HepG2 (cell line): ENCODE data around the gene IQCE. TPM values are rescaled to one million over a fixed set of nuclear protein-coding genes. Genes with fewer than 3 reads are reported as not detected.

Experiments used
- ARNT ChIP-seq: fragments of 450-650 bp; IDR thresholded peaks from 2 replicates; pipeline ENCODE4 v1.6.1; 2017
- ASH2L ChIP-seq: fragments of 300-600, 200-600 bp; sonication (generic); IDR thresholded peaks from 2 replicates; pipeline ENCODE4 v1.7.0; 2017; ENCODE audit warnings: low read depth, mild to moderate bottlenecking, moderate library complexity, mixed read lengths, low read length; ENCODE audit not compliant: insufficient read length
- DBP ChIP-seq: sonication (generic); formaldehyde crosslinking; IDR thresholded peaks from 2 replicates; pipeline ENCODE4 v1.4.0; 2020; ENCODE audit warnings: missing genetic modification reagents; ENCODE audit errors: not compliant biosample characterization
- GTF3A ChIP-seq: sonication (generic); formaldehyde crosslinking; conservative IDR thresholded peaks from 2 replicates; pipeline ENCODE4 v1.4.0; 2020; ENCODE audit warnings: mild to moderate bottlenecking, missing genetic modification reagents
- HDAC6 ChIP-seq: fragments of 200-600 bp; sonication (generic); IDR thresholded peaks from 2 replicates; pipeline ENCODE4 v1.7.0; 2017; ENCODE audit warnings: mild to moderate bottlenecking, antibody characterized with exemption, low read length, low read depth
- HHEX ChIP-seq: IDR thresholded peaks from 2 replicates; pipeline ENCODE4 v1.6.1; 2016; ENCODE audit warnings: control low read depth
- IRF9 ChIP-seq: sonication (generic); formaldehyde crosslinking; IDR thresholded peaks from 2 replicates; pipeline ENCODE4 v1.8.0; 2022; ENCODE audit warnings: missing genetic modification reagents, mild to moderate bottlenecking, borderline replicate concordance
- KLF13 ChIP-seq: sonication (generic); formaldehyde crosslinking; IDR thresholded peaks from 2 replicates; pipeline ENCODE4 v1.4.0; 2020; ENCODE audit warnings: mild to moderate bottlenecking, missing genetic modification reagents
- KMT2B ChIP-seq: IDR thresholded peaks from 2 replicates; pipeline ENCODE4 v1.6.1; 2016; ENCODE audit warnings: missing genetic modification reagents, missing compliant biosample characterization
- MAX ChIP-seq: IDR thresholded peaks from 2 replicates; pipeline ENCODE4 v1.6.1; 2012; ENCODE audit warnings: inconsistent platforms
- MED1 ChIP-seq: sonication (generic); formaldehyde crosslinking; IDR thresholded peaks from 2 replicates; pipeline ENCODE4 v1.4.0; 2020; ENCODE audit warnings: missing genetic modification reagents
- NCOR1 ChIP-seq: fragments of 200-600 bp; sonication (generic); IDR thresholded peaks from 2 replicates; pipeline ENCODE4 v1.7.0; 2017; ENCODE audit warnings: antibody characterized with exemption, low read length, borderline replicate concordance
- PHF5A ChIP-seq: IDR thresholded peaks from one replicate; pipeline ENCODE4 v1.6.1; 2018; ENCODE audit warnings: low read depth, missing genetic modification reagents; ENCODE audit not compliant: unreplicated experiment
- PREB ChIP-seq: sonication (generic); formaldehyde crosslinking; IDR thresholded peaks from 2 replicates; pipeline ENCODE4 v1.4.0; 2020; ENCODE audit warnings: missing genetic modification reagents
- RBM22 ChIP-seq: fragments of 200-400 bp; formaldehyde crosslinking; optimal IDR thresholded peaks from 2 replicates; pipeline ENCODE3; 2017; ENCODE audit warnings: mild to moderate bottlenecking, low read length, moderate library complexity
- SAP130 ChIP-seq: IDR thresholded peaks from 2 replicates; pipeline ENCODE4 v1.6.1; 2016; ENCODE audit warnings: low read depth
- SNAI1 ChIP-seq: sonication (generic); formaldehyde crosslinking; IDR thresholded peaks from 2 replicates; pipeline ENCODE4 v1.5.0; 2020; ENCODE audit warnings: mild to moderate bottlenecking, missing genetic modification reagents, borderline replicate concordance
- SRSF1 ChIP-seq: fragments of 200-400 bp; formaldehyde crosslinking; optimal IDR thresholded peaks from 2 replicates; pipeline ENCODE3; 2017; ENCODE audit warnings: mild to moderate bottlenecking, low read depth, low read length, moderate library complexity
- TMF1 ChIP-seq: sonication (generic); formaldehyde crosslinking; IDR thresholded peaks from 2 replicates; pipeline ENCODE4 v1.8.1; 2022; ENCODE audit warnings: low read depth, missing genetic modification reagents
- ZNF256 ChIP-seq: sonication (generic); formaldehyde crosslinking; conservative IDR thresholded peaks from 2 replicates; pipeline ENCODE4 v1.4.0; 2020; ENCODE audit warnings: missing genetic modification reagents
- ZNF354B ChIP-seq: sonication (generic); formaldehyde crosslinking; IDR thresholded peaks from 2 replicates; pipeline ENCODE4 v1.8.0; 2022; ENCODE audit warnings: mild to moderate bottlenecking, missing genetic modification reagents
- ZNF557 ChIP-seq: sonication (generic); formaldehyde crosslinking; IDR thresholded peaks from 2 replicates; pipeline ENCODE4 v1.4.0; 2020; ENCODE audit warnings: missing genetic modification reagents
- ZNF720 ChIP-seq: sonication (generic); formaldehyde crosslinking; IDR thresholded peaks from 2 replicates; pipeline ENCODE4 v1.4.0; 2020; ENCODE audit warnings: missing genetic modification reagents
- ZNF724P ChIP-seq: sonication (generic); formaldehyde crosslinking; IDR thresholded peaks from 2 replicates; pipeline ENCODE4 v1.8.0; 2022; ENCODE audit warnings: missing genetic modification reagents, borderline replicate concordance
- ZNF788 ChIP-seq: sonication (generic); formaldehyde crosslinking; IDR thresholded peaks from 2 replicates; pipeline ENCODE4 v1.5.0; 2020; ENCODE audit warnings: mild to moderate bottlenecking, missing genetic modification reagents, borderline replicate concordance
- polyA plus RNA-seq, 8 experiments: library from polyadenylated mRNA; depleted of rRNA in 3 of 8; stranded (reverse) in 7 of 8; unstranded in 1 of 8; fragments of >200 nt; fragmentation: Illumina TruSeq in 4 of 8; extraction: Trizol in 4 of 8; gene quantifications; 2 replicates each; pipeline versions ENCODE4 v1.2.1 to v1.2.3, GENCODE V29; 2011 to 2016; ENCODE audit warnings: low read depth in 4 of 8, missing spikeins in 1 of 8, mixed read lengths in 1 of 8; ENCODE audit not compliant: insufficient read depth in 1 of 8
- total RNA-seq, 5 experiments: library from RNA; depleted of rRNA; stranded (reverse); fragments of >200 nt; fragmentation: Illumina TruSeq; extraction: Trizol; gene quantifications; 2 replicates each; pipeline ENCODE4 v1.2.3, GENCODE V29; 2016; ENCODE audit warnings: low read depth in 1 of 5

The IQCE gene
- total and polyA plus RNA-seq, 2 of the 13 experiments (the other 11 are each of a cell fraction or from before 2014, with no cell fraction given): 1.5 to 2.5 TPM

GRCh38 chr7:2621948-2622640 lies 63.3 kb downstream of the IQCE start (continued):
- TF ChIP-seq TMF1: 0 out of 2 replicates have a peak, but pooled peaks have one; percentile 40
- no peak for TF ChIP-seq GTF3A
- peak; percentile 92; the same call in 1 of the 2 replicates for TF ChIP-seq ZNF788 (CRISPR knock-in tag)
- TF ChIP-seq ASH2L: no peak
- TF ChIP-seq KMT2B: no peak
- no peak for TF ChIP-seq RBM22
- TF ChIP-seq HDAC6: no peak
- TF ChIP-seq HHEX (CRISPR knock-in tag): no peak
- TF ChIP-seq PREB: no peak
- no peak for TF ChIP-seq ZNF557 (CRISPR knock-in tag)
- TF ChIP-seq KLF13 (CRISPR knock-in tag): no peak
- TF ChIP-seq IRF9: no peak; the same call in none of the 2 replicates
- peak; percentile 72; the same call in 1 of the 2 replicates for TF ChIP-seq ZNF724P (CRISPR knock-in tag)
- TF ChIP-seq SAP130 (CRISPR knock-in tag): peak; percentile 94
- peak; percentile 93 for TF ChIP-seq MED1 (CRISPR knock-in tag)
- peak; percentile 15; the same call in 1 of the 2 replicates for TF ChIP-seq NCOR1
- no peak for TF ChIP-seq ZNF256 (CRISPR knock-in tag)
- no peak for TF ChIP-seq ARNT
- TF ChIP-seq DBP (CRISPR knock-in tag): no peak
- peak; percentile 86 for TF ChIP-seq SRSF1
- no peak for TF ChIP-seq PHF5A (CRISPR knock-in tag)
- TF ChIP-seq MAX: peak; percentile 59
- no peak for TF ChIP-seq ZNF354B
- TF ChIP-seq ZNF720 (CRISPR knock-in tag): no peak
- TF ChIP-seq SNAI1 (CRISPR knock-in tag): no peak
